ENCODE data around the gene PDE6B.

- TF ChIP-seq CTCF (optimal IDR thresholded peaks at IDR 0.05 in 1 of 3, IDR thresholded peaks at IDR 0.05 in 1 of 3, conservative IDR thresholded peaks at IDR 0.05 in 1 of 3; ENCODE audit: extremely low read depth in 1 of 3, insufficient read depth in 2 of 3, low read length in 3 of 3): no peak
- TF ChIP-seq EZH2 (IDR thresholded peaks at IDR 0.05; ENCODE audit: low read length): no peak
Observed at GRCh38 chr4:616911-617643, 8.3 kb upstream of the PDE6B start.

Measured in keratinocyte (primary cell).